DOHH2 (cell line): ENCODE results near the gene PTX3.

ENCODE experiments used
- H3F3A ChIP-seq: fragments of 200-600 bp; sonication (generic), shearing (Covaris generic); 2 replicates; pipeline ENCODE4 v1.6.0; 2016; ENCODE audit warnings: antibody characterized with exemption, mild to moderate bottlenecking; ENCODE audit not compliant: control insufficient read depth, insufficient read depth
- H3K27ac ChIP-seq: fragments of 200-600 bp; sonication (generic); 2 replicates; pipeline ENCODE4 v1.5.1; 2014; ENCODE audit warnings: low read depth, mild to moderate bottlenecking, low read length, moderate library complexity
- H3K27me3 ChIP-seq: fragments of 200-600 bp; sonication (generic); 2 replicates; pipeline ENCODE4 v1.6.1; 2014; ENCODE audit warnings: mild to moderate bottlenecking, low read length, mixed read lengths; ENCODE audit not compliant: control insufficient read depth
- H3K36me3 ChIP-seq: fragments of 200-600 bp; sonication (generic); 2 replicates; pipeline ENCODE4 v1.6.1; 2014; ENCODE audit warnings: mild to moderate bottlenecking, low read length, moderate library complexity, mixed read lengths; ENCODE audit not compliant: control insufficient read depth
- H3K4me1 ChIP-seq: fragments of 200-600 bp; sonication (generic); 2 replicates; pipeline ENCODE4 v1.6.1; 2014; ENCODE audit warnings: mild to moderate bottlenecking, low read length, mixed read lengths; ENCODE audit not compliant: control insufficient read depth
- H3K4me2 ChIP-seq: fragments of 200-600 bp; sonication (generic); 2 replicates; pipeline ENCODE4 v1.6.0; 2014; ENCODE audit warnings: mild to moderate bottlenecking, low read length, moderate library complexity
- H3K4me3 ChIP-seq: fragments of 200-600 bp; sonication (generic); 2 replicates; pipeline ENCODE4 v1.5.1; 2014; ENCODE audit warnings: mild to moderate bottlenecking, low read length, mixed read lengths
- H3K79me2 ChIP-seq: fragments of 200-600 bp; sonication (generic); 2 replicates; pipeline ENCODE4 v1.6.1; 2014; ENCODE audit warnings: mild to moderate bottlenecking, low read length, mixed read lengths; ENCODE audit not compliant: control insufficient read depth
- H3K9me2 ChIP-seq: fragments of 200-600 bp; sonication (generic); replicated peaks from 2 replicates; pipeline ENCODE4 v1.6.1; 2014; ENCODE audit warnings: mild to moderate bottlenecking, low read length, mixed read lengths; ENCODE audit not compliant: control insufficient read depth
- H3K9me3 ChIP-seq: fragments of 200-600 bp; sonication (generic); 2 replicates; pipeline ENCODE4 v1.6.1; 2014; ENCODE audit warnings: antibody characterized with exemption, low read length, mixed read lengths; ENCODE audit not compliant: control insufficient read depth, insufficient read depth
- H4K20me1 ChIP-seq: fragments of 200-600 bp; sonication (generic); 2 replicates; pipeline ENCODE4 v1.6.0; 2014; ENCODE audit warnings: low read depth, mild to moderate bottlenecking, antibody characterized with exemption, low read length, moderate library complexity; ENCODE audit not compliant: control insufficient read depth, insufficient read depth
- CTCF ChIP-seq: fragments of 200-600 bp; sonication (generic); IDR thresholded peaks from one replicate; pipeline ENCODE4 v1.5.1; 2014; ENCODE audit warnings: antibody characterized with exemption, mild to moderate bottlenecking, low read depth, low read length; ENCODE audit not compliant: poor library complexity, severe bottlenecking
- EZH2phosphoT487 ChIP-seq: fragments of 200-600 bp; sonication (generic); IDR thresholded peaks from 2 replicates; pipeline ENCODE4 v1.6.1; 2017; ENCODE audit warnings: borderline replicate concordance, mild to moderate bottlenecking, antibody characterized with exemption, low read length, moderate library complexity, mixed read lengths

The PTX3 gene

GRCh38 chr3:157453824-157454223, 17.2 kb downstream of the PTX3 start:
- Histone ChIP-seq H3K9me3 (no peaks in the 10 kb centered on the region), H3K4me3 (no peak overlapping the region), H4K20me1 (no peaks in the 10 kb centered on the region), H3K9me2 (no peaks in the 10 kb centered on the region), H3F3A (no peaks in the 10 kb centered on the region), H3K36me3 (no peaks in the 10 kb centered on the region), H3K27ac (no peak overlapping the region), H3K4me1 (no peaks in the 10 kb centered on the region), H3K4me2 (no peak overlapping the region), H3K27me3 (peaks cover 5% of the 10 kb centered on the region; the same call in 1 of the 2 replicates), H3K79me2 (no peaks in the 10 kb centered on the region)
- TF ChIP-seq CTCF (no peak), EZH2phosphoT487 (no peak)

- Histone ChIP-seq H3K9me3 (no peaks in the 10 kb centered on the region), H3K9me2 (no peaks in the 10 kb centered on the region), H4K20me1 (no peaks in the 10 kb centered on the region), H3K36me3 (no peaks in the 10 kb centered on the region), H3K4me2 (no peak overlapping the region), H3K79me2 (no peaks in the 10 kb centered on the region), H3K27me3 (peaks cover 3% of the 10 kb centered on the region; the same call in 1 of the 2 replicates), H3K4me3 (no peak overlapping the region), H3K4me1 (no peaks in the 10 kb centered on the region), H3K27ac (no peak overlapping the region), H3F3A (no peaks in the 10 kb centered on the region)
- TF ChIP-seq CTCF (no peak), EZH2phosphoT487 (no peak)
Observed at GRCh38 chr3:157459706-157460105, 23.1 kb downstream of the PTX3 start.

- TF ChIP-seq EZH2phosphoT487, result no peak
- TF ChIP-seq CTCF, result no peak
- Histone ChIP-seq H3K4me2 (no peak overlapping the region), H3K27ac (no peak overlapping the region), H3K4me1 (no peaks in the 10 kb centered on the region), H3K9me3 (no peaks in the 10 kb centered on the region), H3K9me2 (no peaks in the 10 kb centered on the region), H3K36me3 (no peaks in the 10 kb centered on the region), H3K27me3 (peaks cover 3% of the 10 kb centered on the region; the same call in 1 of the 2 replicates), H3K4me3 (no peak overlapping the region), H3K79me2 (no peaks in the 10 kb centered on the region), H3F3A (no peaks in the 10 kb centered on the region), H4K20me1 (no peaks in the 10 kb centered on the region)
Observed at GRCh38 chr3:157460253-157460652, 23.6 kb downstream of the PTX3 start.
